ENCODE measurements around the gene TUBGCP6.

- TF ChIP-seq POLR2AphosphoS5 (IDR thresholded peaks at IDR 0.05; ENCODE audit: borderline replicate concordance, low read depth, low read length) (no peak), EZH2 (IDR thresholded peaks at IDR 0.05) (no peak), FOXP2 (optimal IDR thresholded peaks at IDR 0.05; ENCODE audit: control extremely low read depth, extremely low read length, insufficient read depth) (no peak)
Measured at GRCh38 chr22:50257041-50257440, 12.2 kb upstream of the TUBGCP6 start.
